ENCODE measurements around the gene PI4KA. TPM values are rescaled to one million over a fixed set of nuclear protein-coding genes. Genes with fewer than 3 reads are reported as not detected.

Gene PI4KA
- total RNA-seq, 1 donor from 2014 or later: 100 TPM

GRCh38 chr22:20793748-20794649 lies 64.6 kb downstream of the PI4KA start:
- no peak for DNase-seq (ENCODE audit: low spot score)

- DNase-seq (ENCODE audit: low spot score): no peak
These were observed 65.5 kb downstream of the PI4KA start for GRCh38 chr22:20792966-20793728.

GRCh38 chr22:20792221-20792965 lies 66.2 kb downstream of the PI4KA start:
- DNase-seq (ENCODE audit: low spot score): no peak

DNA sequence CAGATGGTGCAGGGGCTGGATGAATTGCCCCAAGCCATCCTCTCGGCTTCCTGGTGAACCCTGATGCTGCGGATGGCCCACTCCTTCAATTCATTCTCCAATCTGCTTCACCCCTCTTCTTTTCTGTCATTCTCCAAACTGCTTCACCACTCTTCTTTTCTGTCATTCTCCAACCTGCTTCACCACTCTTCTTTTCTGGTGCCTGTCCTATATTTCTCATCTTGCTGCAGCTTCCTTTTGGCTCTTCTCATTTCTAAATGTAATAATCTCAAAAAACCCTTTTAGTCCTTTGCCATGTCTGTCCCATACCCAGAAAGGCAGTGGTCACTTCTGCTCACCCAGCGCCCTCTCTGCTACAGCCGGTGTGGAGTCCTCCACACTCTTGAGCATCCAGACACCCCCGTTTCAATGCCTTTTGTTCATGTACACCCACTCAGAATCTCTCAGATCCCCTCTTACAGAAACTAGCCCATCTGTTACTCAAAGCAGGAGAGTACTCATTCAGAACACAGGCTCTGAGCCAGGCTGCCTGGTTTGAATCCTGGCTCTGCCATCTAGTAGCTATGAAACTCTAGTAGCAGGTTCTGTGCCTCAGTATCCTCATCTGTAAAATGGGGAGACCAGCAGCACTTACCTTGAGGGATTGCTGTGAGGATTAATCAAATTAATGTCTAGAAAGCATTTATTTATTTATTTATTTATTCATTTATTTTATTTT lies 69.8 kb downstream of the PI4KA start:
- no peak for DNase-seq (ENCODE audit: low spot score)

- DNase-seq (ENCODE audit: low spot score): no peak
These were observed 70.6 kb downstream of the PI4KA start for GRCh38 chr22:20787746-20788626.

- DNase-seq (ENCODE audit: low spot score): no peak
These were observed 71.4 kb downstream of the PI4KA start for GRCh38 chr22:20787223-20787622.

DNA sequence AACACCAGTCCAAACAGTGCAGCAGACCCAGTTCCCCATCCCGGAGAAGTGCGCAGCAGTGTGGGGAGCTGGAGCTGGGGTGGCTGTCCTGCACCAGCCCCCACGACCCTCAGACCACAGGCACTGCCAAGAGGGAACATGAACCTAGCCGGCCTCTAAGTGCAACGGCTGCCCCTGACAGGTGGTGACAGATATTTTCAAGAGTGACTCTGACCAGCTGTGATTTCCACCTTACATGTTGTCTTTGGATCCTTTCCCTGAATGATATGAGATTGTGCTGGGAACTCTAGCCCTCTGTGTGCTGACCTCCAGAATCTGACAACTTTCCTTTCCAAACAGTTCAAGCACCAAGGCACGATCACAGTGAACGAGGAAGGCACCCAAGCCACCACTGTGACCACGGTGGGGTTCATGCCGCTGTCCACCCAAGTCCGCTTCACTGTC lies 72.1 kb downstream of the PI4KA start:
- DNase-seq (ENCODE audit: low spot score): no peak

DNA sequence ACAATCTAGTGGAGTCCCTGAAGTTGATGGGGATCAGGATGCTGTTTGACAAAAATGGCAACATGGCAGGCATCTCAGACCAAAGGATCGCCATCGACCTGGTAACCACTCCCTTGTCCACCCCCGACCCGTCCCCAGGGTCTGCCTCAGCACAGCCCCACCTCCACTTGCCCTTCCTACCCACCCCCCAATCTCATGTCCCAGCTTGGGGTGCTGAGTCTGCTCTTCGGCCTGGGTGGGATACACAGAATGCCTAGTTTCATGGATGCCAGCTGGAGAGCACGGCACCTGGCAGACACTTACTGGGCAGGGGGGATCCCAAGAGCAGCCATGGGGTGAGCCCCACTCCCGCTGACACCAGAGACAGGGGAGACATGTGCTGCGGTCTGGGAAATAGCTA lies 72.6 kb downstream of the PI4KA start:
- DNase-seq (ENCODE audit: low spot score): no peak

GRCh38 chr22:20785415-20785814 lies 73.2 kb downstream of the PI4KA start:
- DNase-seq (ENCODE audit: low spot score): no peak

- peak; percentile 46 for DNase-seq (ENCODE audit: low spot score)
These were observed 74.5 kb downstream of the PI4KA start for GRCh38 chr22:20783844-20784723.

- DNase-seq (ENCODE audit: low spot score): no peak
These were observed 75.3 kb downstream of the PI4KA start for GRCh38 chr22:20783300-20783673.

- no peak for DNase-seq (ENCODE audit: low spot score)
These were observed 75.9 kb downstream of the PI4KA start for GRCh38 chr22:20782596-20783299.

DNA sequence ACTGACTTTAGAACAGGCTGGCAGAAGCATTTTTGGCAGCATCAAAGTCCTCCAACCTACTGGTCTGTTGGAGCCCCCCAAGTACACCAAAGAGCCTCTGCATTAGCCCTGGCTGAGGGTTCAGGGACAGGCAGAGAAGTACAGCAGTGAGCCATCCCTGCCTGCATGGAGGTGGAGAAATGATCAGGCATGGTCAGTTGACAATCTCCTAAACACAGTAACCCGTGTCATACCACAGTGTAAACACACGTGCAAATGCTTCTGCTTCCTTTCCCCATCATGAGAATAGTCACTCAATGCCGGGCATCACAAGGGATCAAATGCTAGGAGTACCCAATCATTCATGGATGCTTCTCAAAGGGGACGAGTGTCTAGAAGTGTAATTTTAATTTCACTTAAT lies 76.5 kb downstream of the PI4KA start:
- DNase-seq (ENCODE audit: low spot score): no peak

DNA sequence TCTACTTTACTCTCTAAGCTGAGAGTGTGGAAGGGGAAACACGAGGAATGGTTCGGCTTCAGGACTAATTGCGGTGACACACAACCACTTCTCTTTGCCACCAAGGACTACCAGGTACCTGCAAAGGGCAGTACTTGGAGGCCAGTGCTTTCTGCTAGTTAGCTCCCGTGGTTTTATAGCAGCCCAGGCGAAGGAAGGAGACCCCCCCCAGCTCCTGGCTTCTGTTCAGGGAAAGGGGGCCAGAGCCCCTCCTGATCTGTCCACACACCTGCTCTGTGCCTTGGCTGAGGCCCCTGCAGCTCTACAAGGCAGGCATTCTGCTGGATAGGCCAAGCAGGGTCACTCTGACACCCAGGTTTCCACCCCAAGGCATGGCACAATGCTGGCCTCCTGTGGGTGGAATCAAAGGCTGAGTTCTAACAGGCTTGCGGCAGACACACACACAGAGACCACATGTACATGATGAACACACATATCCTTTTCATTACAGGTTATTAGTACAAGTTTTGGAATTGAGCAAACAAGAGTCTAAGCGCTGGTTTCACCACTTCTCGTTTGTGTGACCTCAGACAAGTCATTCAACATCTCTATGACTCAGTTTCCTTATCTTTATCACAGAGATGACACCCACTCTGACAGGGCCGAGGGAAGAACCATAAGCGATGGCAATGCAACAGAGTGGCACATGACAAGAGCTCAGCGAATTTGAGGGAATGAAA lies 77.2 kb downstream of the PI4KA start:
- DNase-seq (ENCODE audit: low spot score): no peak

- DNase-seq (ENCODE audit: low spot score): no peak
These were observed 78.8 kb downstream of the PI4KA start for GRCh38 chr22:20779818-20780158.

GRCh38 chr22:20779014-20779817 lies 79.4 kb downstream of the PI4KA start:
- no peak for DNase-seq (ENCODE audit: low spot score)

GRCh38 chr22:20777420-20778177 lies 81.0 kb downstream of the PI4KA start:
- DNase-seq (ENCODE audit: low spot score): peak; percentile 60

Measured in mucosa of gallbladder (tissue), 1 donor.